Esophagus squamous epithelium (tissue), 4 donors: ENCODE measurements around the gene FCHSD2.

ENCODE experiments used
- POLR2A ChIP-seq, 4 donors: fragments of 450-650 bp; IDR thresholded peaks; one replicate each; pipeline ENCODE4 v1.6.1; 2017; ENCODE audit warnings: antibody characterized with exemption in 4 of 4, mild to moderate bottlenecking in 4 of 4, moderate library complexity in 3 of 4
- TF ChIP-seq, protein P1 (sequence below), 6 experiments: fragments of 450-650 bp in 4 of 6; fragments of 200-600 bp in 2 of 6; sonication (generic) in 2 of 6; IDR thresholded peaks; one replicate each; pipeline ENCODE4 v1.5.1; 2016 to 2019; ENCODE audit warnings: antibody characterized with exemption in 6 of 6, mild to moderate bottlenecking in 4 of 6, moderate library complexity in 4 of 6

DNA sequence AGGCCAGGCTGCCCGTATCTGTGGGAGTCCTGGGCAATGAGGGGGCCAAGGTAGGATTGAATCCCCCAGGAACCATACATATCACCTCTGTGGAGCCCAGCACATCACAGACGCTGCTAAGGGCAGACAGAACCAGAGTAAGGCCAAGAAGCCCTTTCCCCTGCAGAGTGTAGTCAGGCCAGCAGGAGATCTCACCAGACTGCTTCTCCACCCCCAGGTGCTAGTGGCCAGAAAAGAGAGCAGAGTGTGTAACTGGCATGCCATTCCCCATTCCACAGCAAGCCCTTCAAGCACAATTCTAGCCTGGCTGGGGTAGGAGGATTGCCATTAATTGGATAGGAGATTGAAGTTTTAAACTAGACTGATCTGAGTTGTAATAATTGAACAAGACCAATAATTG lies 28.0 kb upstream of the FCHSD2 start:
- TF ChIP-seq, protein P1, sequence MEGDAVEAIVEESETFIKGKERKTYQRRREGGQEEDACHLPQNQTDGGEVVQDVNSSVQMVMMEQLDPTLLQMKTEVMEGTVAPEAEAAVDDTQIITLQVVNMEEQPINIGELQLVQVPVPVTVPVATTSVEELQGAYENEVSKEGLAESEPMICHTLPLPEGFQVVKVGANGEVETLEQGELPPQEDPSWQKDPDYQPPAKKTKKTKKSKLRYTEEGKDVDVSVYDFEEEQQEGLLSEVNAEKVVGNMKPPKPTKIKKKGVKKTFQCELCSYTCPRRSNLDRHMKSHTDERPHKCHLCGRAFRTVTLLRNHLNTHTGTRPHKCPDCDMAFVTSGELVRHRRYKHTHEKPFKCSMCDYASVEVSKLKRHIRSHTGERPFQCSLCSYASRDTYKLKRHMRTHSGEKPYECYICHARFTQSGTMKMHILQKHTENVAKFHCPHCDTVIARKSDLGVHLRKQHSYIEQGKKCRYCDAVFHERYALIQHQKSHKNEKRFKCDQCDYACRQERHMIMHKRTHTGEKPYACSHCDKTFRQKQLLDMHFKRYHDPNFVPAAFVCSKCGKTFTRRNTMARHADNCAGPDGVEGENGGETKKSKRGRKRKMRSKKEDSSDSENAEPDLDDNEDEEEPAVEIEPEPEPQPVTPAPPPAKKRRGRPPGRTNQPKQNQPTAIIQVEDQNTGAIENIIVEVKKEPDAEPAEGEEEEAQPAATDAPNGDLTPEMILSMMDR (IDR thresholded peaks at IDR 0.05) = no peak
- TF ChIP-seq POLR2A (IDR thresholded peaks at IDR 0.05) = no peak
